HG02840 (cell line): ENCODE measurements around the gene MYO1D.
"Not testable (repeated sequence)": the region's sequence is repeated elsewhere in the genome, so short reads cannot be mapped to it uniquely, and the experiment has no call there.

Experiments
- ATAC-seq: cut with Tn5 transposase; IDR thresholded peaks from one replicate; pipeline ENCODE4 v1.9.1; 2021; ENCODE audit warnings: mild to moderate bottlenecking, moderate library complexity, moderate number of reproducible peaks; ENCODE audit not compliant: unreplicated experiment, low FRiP score

The MYO1D gene

DNA sequence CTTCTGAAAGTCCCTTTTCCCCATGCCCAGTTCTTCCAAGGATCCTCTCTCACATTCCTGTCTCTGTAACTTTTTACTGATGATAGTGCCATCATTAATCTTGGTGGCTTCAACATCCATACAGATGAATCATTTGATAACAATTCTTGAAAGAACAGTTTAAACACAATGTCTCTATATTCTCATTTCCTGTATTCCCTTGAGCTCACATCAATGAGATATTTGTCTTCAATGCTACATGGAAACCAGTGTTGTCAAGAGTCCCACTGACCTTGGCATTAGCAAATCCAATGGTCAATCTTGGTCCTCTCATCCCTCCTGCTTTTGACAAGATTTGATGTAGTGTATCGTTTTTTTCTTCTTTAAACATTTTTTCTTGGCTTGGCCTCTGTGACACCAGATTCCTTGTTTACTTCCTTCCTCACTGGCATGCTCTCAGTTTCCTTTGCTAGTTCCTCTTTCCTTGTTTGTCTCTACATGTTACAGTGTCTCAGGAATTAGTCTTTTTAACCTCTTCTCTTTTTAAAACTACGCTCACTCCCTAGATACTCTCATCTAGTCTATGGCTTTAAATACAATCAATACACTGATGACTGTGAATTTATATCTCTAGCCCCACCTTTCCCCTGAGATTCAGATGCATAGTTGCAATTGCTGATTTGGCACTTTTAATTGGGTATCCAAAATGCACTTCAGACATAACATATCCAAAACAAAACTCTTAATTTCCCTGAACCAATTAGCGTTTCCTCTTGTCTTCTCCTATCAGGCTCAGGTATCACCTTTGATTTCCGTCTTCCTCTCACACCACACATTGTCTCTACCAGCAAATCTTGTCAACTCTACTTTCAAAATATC, 134.0 kb downstream of the MYO1D start:
- ATAC-seq, result no peak

GRCh38 chr17:32741381-32741780, 135.5 kb downstream of the MYO1D start:
- no peak for ATAC-seq

GRCh38 chr17:32739722-32740121, 137.2 kb downstream of the MYO1D start:
- ATAC-seq, result no peak

- not testable (repeated sequence) for ATAC-seq
Measured at GRCh38 chr17:32739151-32739550, 137.8 kb downstream of the MYO1D start.

GRCh38 chr17:32733401-32733800, 143.5 kb downstream of the MYO1D start:
- no peak for ATAC-seq

DNA sequence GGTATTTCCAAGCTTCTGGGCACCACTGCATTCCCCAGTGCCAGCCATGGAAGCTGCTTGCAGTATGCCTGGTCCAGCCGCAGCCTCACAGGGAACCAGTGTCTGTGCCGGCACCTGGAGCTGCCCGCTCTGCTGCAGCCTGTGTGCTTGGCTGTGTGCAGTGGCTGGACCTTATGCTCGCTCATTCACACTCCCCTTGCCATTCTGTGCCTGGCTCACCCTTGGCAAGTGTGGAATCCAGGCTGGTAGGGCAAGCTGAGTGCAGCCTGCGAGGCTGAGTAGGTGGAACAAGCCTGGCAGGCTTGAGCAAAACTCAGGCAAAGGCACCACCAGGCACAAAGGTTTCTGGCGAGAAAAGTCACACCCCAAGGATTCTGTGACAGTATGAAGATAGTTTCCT, 144.0 kb downstream of the MYO1D start:
- ATAC-seq, result no peak

GRCh38 chr17:32732296-32732642, 144.7 kb downstream of the MYO1D start:
- no peak for ATAC-seq

- ATAC-seq, result no peak
Measured at GRCh38 chr17:32731556-32732295, 145.2 kb downstream of the MYO1D start.

GRCh38 chr17:32727681-32728080, 149.2 kb downstream of the MYO1D start:
- no peak for ATAC-seq

DNA sequence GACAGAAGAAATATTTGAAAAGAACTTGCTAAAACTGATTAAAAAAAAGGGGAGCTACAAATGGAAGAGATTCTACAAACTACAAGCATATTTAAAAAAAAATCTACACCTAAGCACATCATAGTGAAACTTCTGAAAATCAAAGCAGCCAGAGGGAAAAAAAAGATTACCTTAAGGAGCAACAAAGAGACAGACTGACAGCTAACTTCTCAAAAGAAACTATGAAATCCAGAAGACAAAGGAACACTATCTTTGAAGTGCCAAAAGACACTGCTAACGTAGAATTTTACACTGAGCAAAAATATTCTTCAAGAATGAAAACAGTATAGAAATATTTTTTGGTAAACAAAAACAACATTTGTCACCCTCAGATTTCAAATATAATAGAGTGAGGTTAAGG, 151.2 kb downstream of the MYO1D start:
- ATAC-seq, result no peak

GRCh38 chr17:32723310-32723955, 153.5 kb downstream of the MYO1D start:
- no peak for ATAC-seq

DNA sequence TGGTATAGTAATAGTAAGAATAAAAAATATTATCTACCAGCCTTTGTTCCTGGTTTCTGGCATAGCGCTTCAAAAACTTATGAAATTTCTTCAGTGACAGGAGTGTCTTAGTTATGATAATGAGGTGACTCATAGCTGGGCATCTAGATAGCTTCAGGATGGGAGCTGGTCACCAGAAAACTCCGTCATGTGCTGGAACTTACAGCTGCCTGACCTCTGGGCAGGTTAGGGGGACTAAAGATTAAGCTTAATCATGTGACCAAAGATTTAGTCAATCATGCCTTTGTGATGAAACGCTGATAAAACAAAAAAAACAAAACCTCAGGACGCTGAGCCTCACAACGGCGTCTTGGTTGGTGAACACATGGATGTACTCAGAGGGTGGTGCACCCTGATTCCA, 154.2 kb downstream of the MYO1D start:
- no peak for ATAC-seq

- no peak for ATAC-seq
Measured at GRCh38 chr17:32720671-32721070, 156.3 kb downstream of the MYO1D start.

- ATAC-seq, result no peak
Measured at GRCh38 chr17:32719689-32720088, 157.2 kb downstream of the MYO1D start.

- not testable (repeated sequence) for ATAC-seq
Measured at GRCh38 chr17:32714922-32715321, 162.0 kb downstream of the MYO1D start.

DNA sequence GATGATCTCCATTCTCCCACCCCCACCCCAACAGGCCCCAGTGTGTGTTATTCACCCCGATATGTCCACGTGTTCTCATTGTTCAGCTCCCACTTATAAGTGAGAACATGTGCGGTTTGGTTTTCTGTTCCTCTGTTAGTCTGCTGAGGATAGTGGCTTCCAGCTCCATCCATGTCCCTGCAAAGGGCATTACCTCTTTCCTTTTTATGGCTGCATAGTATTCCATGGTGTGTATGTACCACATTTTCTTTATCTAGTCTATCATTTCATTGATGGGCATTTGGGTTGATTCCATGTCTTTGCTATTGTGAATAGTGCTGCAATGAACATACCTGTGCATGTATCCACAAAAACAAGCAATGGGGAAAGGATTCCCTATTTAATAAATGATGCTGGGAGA, 162.7 kb downstream of the MYO1D start:
- ATAC-seq, result not testable (repeated sequence)

DNA sequence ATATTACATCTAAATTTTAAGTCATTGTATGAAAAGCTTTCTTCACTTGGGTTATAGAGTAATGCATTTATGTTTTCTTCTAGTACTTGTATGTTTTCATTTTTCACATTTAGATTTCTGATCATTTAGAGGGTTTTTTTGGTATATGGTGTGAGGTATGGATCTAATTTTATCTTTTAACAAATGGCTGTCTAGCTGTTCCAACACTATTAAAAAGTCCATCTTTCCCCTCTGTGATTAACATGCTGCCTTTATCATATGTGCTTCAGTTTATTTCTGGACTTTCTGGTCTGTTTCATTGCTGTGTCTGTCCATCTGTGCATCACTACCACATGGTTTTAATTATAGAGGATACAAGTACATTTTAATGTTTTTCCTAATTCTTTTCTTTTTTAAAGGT, 163.8 kb downstream of the MYO1D start:
- ATAC-seq, result no peak

DNA sequence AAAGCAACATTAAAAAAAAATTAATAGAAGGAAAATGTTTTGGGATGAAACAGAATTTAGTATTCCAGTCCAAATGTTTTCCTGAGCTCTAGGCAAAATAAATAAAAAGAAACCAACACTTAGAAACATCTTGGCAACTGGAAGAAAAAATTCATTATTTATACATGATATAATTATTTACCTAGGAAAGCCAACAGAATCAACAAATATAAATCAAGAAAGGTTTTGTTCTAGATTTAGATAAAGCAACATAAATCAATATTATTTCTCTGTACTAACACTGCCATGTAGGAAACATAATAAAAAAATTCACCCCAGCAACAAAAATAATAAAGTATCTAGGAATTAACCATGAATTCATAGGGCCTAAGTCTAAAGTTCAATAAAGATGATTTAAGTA, 167.4 kb downstream of the MYO1D start:
- no peak for ATAC-seq

- ATAC-seq, result no peak
Measured at GRCh38 chr17:32701871-32702270, 175.1 kb downstream of the MYO1D start.

- ATAC-seq, result no peak
Measured at GRCh38 chr17:32699247-32699646, 177.7 kb downstream of the MYO1D start.
